Activated naive CD8-positive, alpha-beta T cell treated with anti-CD3 and anti-CD28 coated beads, Interleukin-2, amount 50 U/mL, for 24 hours (primary cell): ENCODE data around the gene ITGB3.

Source experiments
- ATAC-seq: fragments of 150-1000 bp; cut with Tn5 transposase; one replicate; pipeline ENCODE4 v1.10.0; 2021
- DNase-seq: peaks from one replicate; pipeline ENCODE4 v3.0.0; 2021
- H3K27ac Mint-ChIP-seq: one replicate; pipeline ENCODE4 v1.8.0; 2021; ENCODE audit warnings: mild to moderate bottlenecking, mixed read lengths
- H3K27me3 Mint-ChIP-seq: one replicate; pipeline ENCODE4 v1.8.0; 2021; ENCODE audit warnings: mixed read lengths
- H3K36me3 Mint-ChIP-seq: one replicate; pipeline ENCODE4 v1.8.0; 2021; ENCODE audit warnings: low read depth, mixed read lengths
- H3K4me1 Mint-ChIP-seq: one replicate; pipeline ENCODE4 v1.8.0; 2021; ENCODE audit warnings: mixed read lengths
- H3K4me3 Mint-ChIP-seq: one replicate; pipeline ENCODE4 v1.8.0; 2021; ENCODE audit warnings: mild to moderate bottlenecking, moderate library complexity, mixed read lengths
- H3K9me3 Mint-ChIP-seq: one replicate; pipeline ENCODE4 v1.8.0; 2021; ENCODE audit warnings: mixed read lengths

ITGB3 gene

GRCh38 chr17:47230864-47231263 is 22.8 kb upstream of the ITGB3 start:
- no peak for DNase-seq
- peak overlapping the region; percentile 4 for H3K4me3 Mint-ChIP-seq
- H3K27ac Mint-ChIP-seq: no peak overlapping the region
- H3K27me3 Mint-ChIP-seq: peaks cover 8% of the 10 kb centered on the region
- no peaks in the 10 kb centered on the region for H3K9me3 Mint-ChIP-seq
- peaks cover 16% of the 10 kb centered on the region for H3K4me1 Mint-ChIP-seq
- no peaks in the 10 kb centered on the region for H3K36me3 Mint-ChIP-seq
- ATAC-seq: no peak

DNA sequence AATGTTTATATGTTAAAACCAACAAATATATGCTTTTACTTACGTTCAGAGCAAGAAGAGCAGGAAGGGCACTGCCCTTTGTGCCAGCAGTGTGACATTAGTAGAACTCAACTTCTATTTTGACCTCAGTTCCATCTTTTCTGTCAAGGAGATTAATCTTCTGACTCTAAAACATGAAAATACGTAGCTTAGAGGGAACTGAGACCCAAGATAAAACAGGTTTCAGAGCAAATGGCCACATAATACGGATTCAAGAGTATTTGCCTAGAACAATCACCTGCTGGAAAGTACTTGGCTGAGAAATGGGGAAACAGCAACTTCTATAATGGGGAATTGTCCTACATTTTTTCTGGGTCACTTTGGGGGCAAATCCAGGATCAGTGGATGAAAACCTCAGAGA is 22.3 kb upstream of the ITGB3 start:
- H3K27ac Mint-ChIP-seq: no peak overlapping the region
- DNase-seq (no peak), ATAC-seq (no peak)
- H3K27me3 Mint-ChIP-seq: peaks cover 8% of the 10 kb centered on the region
- H3K36me3 Mint-ChIP-seq: no peaks in the 10 kb centered on the region
- peaks cover 16% of the 10 kb centered on the region for H3K4me1 Mint-ChIP-seq
- no peak overlapping the region for H3K4me3 Mint-ChIP-seq
- H3K9me3 Mint-ChIP-seq: no peaks in the 10 kb centered on the region

- Mint-ChIP-seq H3K9me3 (no peaks in the 10 kb centered on the region), H3K36me3 (no peaks in the 10 kb centered on the region), H3K27ac (no peak overlapping the region), H3K4me3 (no peak overlapping the region), H3K27me3 (peaks cover 8% of the 10 kb centered on the region), H3K4me1 (peaks cover 16% of the 10 kb centered on the region)
- ATAC-seq (no peak), DNase-seq (no peak)
Observed at GRCh38 chr17:47231866-47232265, 21.8 kb upstream of the ITGB3 start.

- no peak overlapping the region for H3K4me3 Mint-ChIP-seq
- peaks cover 8% of the 10 kb centered on the region for H3K27me3 Mint-ChIP-seq
- H3K4me1 Mint-ChIP-seq: peaks cover 16% of the 10 kb centered on the region
- H3K36me3 Mint-ChIP-seq: no peaks in the 10 kb centered on the region
- no peaks in the 10 kb centered on the region for H3K9me3 Mint-ChIP-seq
- no peak overlapping the region for H3K27ac Mint-ChIP-seq
- DNase-seq (no peak), ATAC-seq (no peak)
Observed at GRCh38 chr17:47232465-47232864, 21.2 kb upstream of the ITGB3 start.

DNA sequence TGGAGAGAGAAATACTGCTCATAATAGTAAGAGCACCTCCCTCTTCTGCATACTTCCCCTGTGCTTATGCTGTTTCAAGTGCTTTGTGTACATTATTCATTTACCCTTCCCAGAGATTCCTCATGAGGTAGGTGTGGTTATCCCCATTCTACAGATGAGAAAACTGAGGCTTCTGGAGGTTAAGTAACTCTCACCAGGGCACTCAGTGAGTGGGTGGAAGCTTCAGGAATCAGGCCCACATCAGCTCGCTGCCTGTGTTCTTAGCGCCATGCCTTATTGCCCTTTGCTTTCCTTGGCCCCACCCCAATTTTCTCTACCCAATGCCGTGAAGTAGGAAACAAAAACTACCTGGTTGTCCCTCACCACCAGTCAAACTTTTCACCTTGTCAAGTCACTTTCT is 18.1 kb upstream of the ITGB3 start:
- no peak overlapping the region for H3K27ac Mint-ChIP-seq
- peaks cover 10% of the 10 kb centered on the region for H3K4me1 Mint-ChIP-seq
- no peaks in the 10 kb centered on the region for H3K36me3 Mint-ChIP-seq
- no peaks in the 10 kb centered on the region for H3K9me3 Mint-ChIP-seq
- peaks cover 3% of the 10 kb centered on the region for H3K27me3 Mint-ChIP-seq
- no peak overlapping the region for H3K4me3 Mint-ChIP-seq
- DNase-seq: no peak
- no peak for ATAC-seq

- Mint-ChIP-seq H3K9me3 (no peaks in the 10 kb centered on the region), H3K27me3 (no peaks in the 10 kb centered on the region), H3K36me3 (no peaks in the 10 kb centered on the region), H3K4me1 (peaks cover 8% of the 10 kb centered on the region), H3K4me3 (no peak overlapping the region), H3K27ac (no peak overlapping the region)
- no peak for DNase-seq
- ATAC-seq: no peak
Observed at GRCh38 chr17:47235923-47236322, 17.7 kb upstream of the ITGB3 start.

DNA sequence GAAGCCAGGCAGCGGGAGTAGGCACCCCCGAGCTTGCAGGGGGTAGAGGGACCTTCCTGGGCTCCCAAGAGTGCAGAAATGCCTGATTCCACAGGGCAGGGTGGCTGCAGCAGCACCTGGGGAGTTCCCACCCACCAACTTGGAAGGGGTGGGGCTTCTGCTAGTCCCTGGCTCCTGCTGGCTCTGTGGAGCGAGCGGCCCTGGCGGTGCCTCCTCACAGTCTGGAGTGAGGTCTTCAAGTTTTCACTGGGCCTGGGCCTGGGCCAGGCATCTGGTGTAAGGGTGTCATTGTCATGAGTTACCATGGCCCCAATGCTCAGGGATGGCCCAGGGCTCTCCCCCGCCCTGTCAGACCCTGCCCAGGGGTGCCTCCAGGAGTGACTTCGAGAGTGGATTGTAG is 15.8 kb upstream of the ITGB3 start:
- H3K27me3 Mint-ChIP-seq: no peaks in the 10 kb centered on the region
- H3K9me3 Mint-ChIP-seq: no peaks in the 10 kb centered on the region
- H3K4me1 Mint-ChIP-seq: peaks cover 8% of the 10 kb centered on the region
- H3K4me3 Mint-ChIP-seq: no peak overlapping the region
- DNase-seq (no peak), ATAC-seq (no peak)
- H3K27ac Mint-ChIP-seq: no peak overlapping the region
- H3K36me3 Mint-ChIP-seq: no peaks in the 10 kb centered on the region

DNA sequence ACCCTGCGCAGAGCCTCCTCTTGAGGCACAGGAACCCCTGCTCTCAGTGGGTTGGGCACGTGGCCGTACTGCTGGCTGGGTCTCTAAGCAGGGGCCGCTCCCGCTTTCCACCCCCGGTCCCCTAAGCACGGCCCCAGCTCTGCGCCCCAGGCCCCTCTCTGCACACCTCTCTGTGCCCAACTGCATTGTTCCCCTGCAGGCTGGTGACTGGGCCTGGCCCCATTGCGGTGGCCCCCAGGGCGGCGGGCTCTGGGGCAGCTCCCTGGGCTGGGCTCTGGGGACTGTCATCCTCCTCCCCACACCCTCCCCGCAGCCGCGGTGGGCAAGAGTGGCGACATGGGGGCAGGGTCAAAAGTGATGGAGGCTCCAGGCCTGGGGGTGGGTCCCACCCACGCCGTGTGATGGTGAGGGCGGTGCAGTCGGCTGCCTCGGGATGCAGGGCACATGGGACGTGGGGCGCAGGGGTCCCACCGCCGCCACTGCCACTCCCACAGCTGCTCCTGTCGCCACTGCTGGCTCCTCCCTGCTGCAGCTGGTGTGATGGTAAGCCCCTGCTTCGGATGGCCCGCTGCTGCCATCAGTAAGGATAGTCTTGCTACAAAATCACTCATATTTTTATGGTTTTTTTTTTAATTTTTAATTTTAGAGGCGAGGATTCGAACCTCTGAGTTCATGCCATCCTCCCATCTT is 15.2 kb upstream of the ITGB3 start:
- Mint-ChIP-seq H3K27me3 (peaks cover under 1% of the 10 kb centered on the region), H3K27ac (no peak overlapping the region), H3K36me3 (no peaks in the 10 kb centered on the region), H3K4me1 (peaks cover 8% of the 10 kb centered on the region), H3K4me3 (no peak overlapping the region), H3K9me3 (no peaks in the 10 kb centered on the region)
- DNase-seq (no peak), ATAC-seq (no peak)

DNA sequence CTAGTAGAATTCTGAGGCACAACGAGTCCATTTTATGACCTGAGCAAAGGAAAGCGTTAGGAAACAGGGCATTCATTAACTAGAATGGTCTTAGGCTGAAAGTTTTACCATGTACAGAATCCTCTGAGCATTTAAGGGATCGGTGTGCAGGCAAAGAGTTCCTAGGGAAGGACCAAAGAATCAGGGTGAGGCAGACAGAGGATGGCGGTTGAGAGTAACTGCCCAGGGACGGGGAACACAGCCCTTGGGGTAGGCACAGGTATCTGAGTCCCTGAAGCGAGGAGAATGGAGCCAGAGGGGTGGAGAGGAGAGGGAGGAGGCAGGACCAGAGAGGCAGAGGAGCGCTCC is 14.0 kb upstream of the ITGB3 start:
- Mint-ChIP-seq H3K4me3 (no peak overlapping the region), H3K9me3 (no peaks in the 10 kb centered on the region), H3K27me3 (peaks cover 7% of the 10 kb centered on the region), H3K36me3 (no peaks in the 10 kb centered on the region), H3K27ac (no peak overlapping the region), H3K4me1 (peaks cover 8% of the 10 kb centered on the region)
- ATAC-seq (no peak), DNase-seq (no peak)

GRCh38 chr17:47239967-47240651 is 13.5 kb upstream of the ITGB3 start:
- ATAC-seq: no peak

GRCh38 chr17:47240806-47241205 is 12.8 kb upstream of the ITGB3 start:
- DNase-seq (no peak), ATAC-seq (no peak)
- H3K9me3 Mint-ChIP-seq: no peaks in the 10 kb centered on the region
- H3K27ac Mint-ChIP-seq: peak overlapping the region; percentile 17
- H3K27me3 Mint-ChIP-seq: peaks cover 7% of the 10 kb centered on the region
- H3K36me3 Mint-ChIP-seq: no peaks in the 10 kb centered on the region
- no peak overlapping the region for H3K4me3 Mint-ChIP-seq
- peaks cover 8% of the 10 kb centered on the region for H3K4me1 Mint-ChIP-seq

More at GRCh38 chr17:47239967-47240651, 13.5 kb upstream of the ITGB3 start:
- peaks cover 8% of the 10 kb centered on the region for H3K4me1 Mint-ChIP-seq
- peaks cover 7% of the 10 kb centered on the region for H3K27me3 Mint-ChIP-seq
- no peaks in the 10 kb centered on the region for H3K9me3 Mint-ChIP-seq
- H3K4me3 Mint-ChIP-seq: no peak overlapping the region
- peak overlapping the region; percentile 17 for H3K27ac Mint-ChIP-seq
- H3K36me3 Mint-ChIP-seq: no peaks in the 10 kb centered on the region
- no peak for DNase-seq

DNA sequence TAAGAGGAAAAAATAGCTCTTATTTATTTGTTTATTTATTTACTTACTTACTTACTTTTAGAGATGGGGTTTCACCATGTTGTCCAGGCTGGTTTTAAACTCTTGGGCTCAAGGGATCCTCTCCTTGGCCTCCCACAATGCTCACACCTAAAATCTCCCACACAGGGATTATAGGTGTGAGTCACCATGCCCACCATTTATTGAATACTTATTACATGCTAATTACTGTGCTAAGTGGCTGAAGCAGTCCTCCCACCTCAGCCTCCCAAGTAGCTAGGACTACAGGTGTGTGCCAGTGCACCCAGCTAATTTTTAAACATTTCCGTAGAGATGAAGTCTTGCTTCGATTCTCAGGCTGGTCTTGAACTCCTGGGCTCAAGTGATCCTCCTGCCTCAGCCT is 11.0 kb upstream of the ITGB3 start:
- ATAC-seq (no peak), DNase-seq (no peak)
- Mint-ChIP-seq H3K36me3 (no peaks in the 10 kb centered on the region), H3K9me3 (no peaks in the 10 kb centered on the region), H3K27me3 (peaks cover 10% of the 10 kb centered on the region), H3K4me3 (no peak overlapping the region), H3K4me1 (peaks cover 8% of the 10 kb centered on the region), H3K27ac (no peak overlapping the region)

DNA sequence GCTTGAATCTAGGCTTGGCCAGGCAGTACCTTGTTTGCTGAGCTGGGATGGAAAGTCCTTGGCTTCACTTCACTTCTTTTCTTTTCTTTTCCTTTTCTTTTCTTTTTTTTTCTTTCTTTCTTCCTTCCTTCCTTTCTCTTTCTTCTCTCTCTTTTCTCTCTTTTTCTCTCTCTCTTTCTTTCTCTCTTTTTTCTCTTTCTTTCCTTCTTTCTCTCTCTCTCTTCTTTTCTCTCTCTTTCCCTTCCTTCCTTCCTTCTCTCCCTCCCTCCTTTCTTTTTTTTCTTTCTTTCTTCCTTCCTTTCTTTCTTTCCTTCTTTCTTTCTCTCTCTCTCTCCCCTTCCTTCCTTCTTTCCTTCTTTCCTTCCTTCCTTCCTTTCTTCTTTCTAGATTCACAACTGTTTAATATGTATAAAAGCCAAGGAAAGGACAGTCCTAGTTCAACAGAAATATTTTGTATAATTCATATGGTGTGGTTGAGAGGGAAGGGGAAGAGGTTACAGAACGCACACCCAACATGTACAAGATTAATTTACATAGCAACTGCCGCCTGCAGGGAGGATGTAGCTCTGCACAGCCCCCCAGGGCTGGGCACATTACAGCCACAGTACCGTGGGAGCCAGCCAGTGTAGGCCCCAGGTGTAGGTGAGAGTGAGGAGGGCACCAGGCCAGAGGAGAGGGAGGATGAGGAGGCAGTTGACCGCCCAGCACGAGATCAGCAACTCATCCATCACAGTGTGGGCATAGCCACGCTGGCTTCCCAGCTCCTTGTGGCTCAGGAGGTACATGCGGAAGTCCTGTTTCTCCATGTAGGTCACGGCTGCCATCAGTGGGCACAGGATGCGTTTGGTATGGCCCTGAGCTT is 9.7 kb upstream of the ITGB3 start:
- H3K4me1 Mint-ChIP-seq: peaks cover 8% of the 10 kb centered on the region
- DNase-seq (no peak), ATAC-seq (no peak)
- H3K36me3 Mint-ChIP-seq: no peaks in the 10 kb centered on the region
- peaks cover 10% of the 10 kb centered on the region for H3K27me3 Mint-ChIP-seq
- no peak overlapping the region for H3K4me3 Mint-ChIP-seq
- H3K9me3 Mint-ChIP-seq: no peaks in the 10 kb centered on the region
- no peak overlapping the region for H3K27ac Mint-ChIP-seq

DNA sequence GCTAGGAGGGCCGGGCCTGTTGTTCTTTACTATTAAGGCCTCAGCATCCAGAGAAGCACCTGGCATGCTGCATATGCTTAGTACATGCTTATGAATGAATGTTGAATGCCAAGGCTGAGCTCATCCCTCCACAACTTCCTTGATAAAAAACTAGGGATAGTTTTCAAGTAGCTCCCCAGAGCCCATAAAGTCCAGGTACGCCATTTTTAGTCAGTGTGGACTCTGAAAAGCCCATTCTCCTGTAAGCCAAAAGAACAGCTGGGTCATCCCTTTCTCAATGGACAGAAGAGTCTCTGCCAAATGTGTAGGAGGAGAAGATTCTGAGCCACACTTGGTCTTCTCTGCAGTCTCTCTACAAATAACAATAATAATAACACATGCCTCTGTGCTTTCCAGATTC is 8.9 kb upstream of the ITGB3 start:
- Mint-ChIP-seq H3K9me3 (no peaks in the 10 kb centered on the region), H3K27ac (no peak overlapping the region), H3K27me3 (peaks cover 10% of the 10 kb centered on the region), H3K4me3 (no peak overlapping the region), H3K4me1 (peaks cover 5% of the 10 kb centered on the region), H3K36me3 (no peaks in the 10 kb centered on the region)
- DNase-seq (no peak), ATAC-seq (no peak)

- no peaks in the 10 kb centered on the region for H3K4me1 Mint-ChIP-seq
- ATAC-seq: no peak
- DNase-seq: no peak
- H3K27ac Mint-ChIP-seq: no peak overlapping the region
- H3K4me3 Mint-ChIP-seq: no peak overlapping the region
- no peaks in the 10 kb centered on the region for H3K9me3 Mint-ChIP-seq
- peaks cover 10% of the 10 kb centered on the region for H3K27me3 Mint-ChIP-seq
- no peaks in the 10 kb centered on the region for H3K36me3 Mint-ChIP-seq
Observed at GRCh38 chr17:47246120-47246519, 7.5 kb upstream of the ITGB3 start.
